ENCODE results near the gene FAM171A1.

FAM171A1 gene

GRCh38 chr10:15322356-15322755 lies 48.7 kb downstream of the FAM171A1 start:
- H3K9ac ChIP-seq = no peak overlapping the region
- TF ChIP-seq Cebpa-rat (IDR thresholded peaks at IDR 0.05) = no peak
- peaks cover 11 to 39% (median 31%) of the 10 kb centered on the region in 10 experiments for H3K4me1 ChIP-seq
- H3K36me3 ChIP-seq = peaks cover 0 to 21% (median 3%) of the 10 kb centered on the region in 11 experiments; a peak in 6 of 22 replicates
- peaks cover 5 to 24% (median 10%) of the 10 kb centered on the region in 11 experiments; a peak in 15 of 22 replicates for H3K9me3 ChIP-seq (replicated peaks in 1 of 11)
- H3K4me2 ChIP-seq = no peak overlapping the region
- H3K27me3 ChIP-seq = no peaks in the 10 kb centered on the region
- no peak overlapping the region for H3K4me3 ChIP-seq
- peaks cover 0 to 29% (median 0%) of the 10 kb centered on the region in 11 experiments; a peak in 2 of 22 replicates for H4K20me1 ChIP-seq
- H3K27ac ChIP-seq = no peak overlapping the region

GRCh38 chr10:15321431-15322341 lies 49.4 kb downstream of the FAM171A1 start:
- Histone ChIP-seq H3K9me3 (replicated peaks in 1 of 11) (peaks cover 5 to 19% (median 10%) of the 10 kb centered on the region in 11 experiments; a peak in 15 of 22 replicates), H3K27me3 (no peaks in the 10 kb centered on the region), H3K4me2 (no peak overlapping the region), H3K36me3 (peaks cover 0 to 21% (median 3%) of the 10 kb centered on the region in 11 experiments; a peak in 7 of 22 replicates), H3K4me3 (no peak overlapping the region), H3K4me1 (peaks cover 11 to 32% (median 24%) of the 10 kb centered on the region in 10 experiments; a peak in 19 of 20 replicates), H3K27ac (no peak overlapping the region), H4K20me1 (peaks cover 0 to 29% (median 0%) of the 10 kb centered on the region in 11 experiments; a peak in 2 of 22 replicates), H3K9ac (no peak overlapping the region)
- no peak for TF ChIP-seq Cebpa-rat (IDR thresholded peaks at IDR 0.05)

- no peak overlapping the region for H3K27ac ChIP-seq
- H3K9me3 ChIP-seq (replicated peaks in 1 of 11) = peaks cover 0 to 11% (median 6%) of the 10 kb centered on the region in 11 experiments; a peak in 13 of 22 replicates
- peaks cover 0 to 21% (median 3%) of the 10 kb centered on the region in 11 experiments; a peak in 7 of 22 replicates for H3K36me3 ChIP-seq
- no peaks in the 10 kb centered on the region for H3K27me3 ChIP-seq
- H3K4me2 ChIP-seq = no peak overlapping the region
- H3K4me3 ChIP-seq = no peak overlapping the region
- H3K4me1 ChIP-seq = peaks cover under 1 to 22% (median 16%) of the 10 kb centered on the region in 10 experiments; a peak in 18 of 20 replicates
- no peak for TF ChIP-seq Cebpa-rat (IDR thresholded peaks at IDR 0.05)
- no peak overlapping the region for H3K9ac ChIP-seq
- H4K20me1 ChIP-seq = peaks cover 0 to 33% (median 0%) of the 10 kb centered on the region in 11 experiments; a peak in 2 of 22 replicates
These were observed 50.4 kb downstream of the FAM171A1 start for GRCh38 chr10:15320522-15321203.

- Histone ChIP-seq H3K4me3 (no peak overlapping the region), H3K27ac (no peak overlapping the region), H3K27me3 (no peaks in the 10 kb centered on the region), H3K4me2 (no peak overlapping the region), H3K4me1 (peaks cover 0 to 17% (median 11%) of the 10 kb centered on the region in 10 experiments; a peak in 17 of 20 replicates), H3K9me3 (replicated peaks in 1 of 11) (peaks cover 0 to 10% (median 6%) of the 10 kb centered on the region in 11 experiments; a peak in 12 of 22 replicates), H3K9ac (no peak overlapping the region), H4K20me1 (peaks cover 0 to 30% (median 0%) of the 10 kb centered on the region in 11 experiments; a peak in 2 of 22 replicates), H3K36me3 (peaks cover 0 to 23% (median 3%) of the 10 kb centered on the region in 11 experiments; a peak in 8 of 22 replicates)
- no peak for TF ChIP-seq Cebpa-rat (IDR thresholded peaks at IDR 0.05)
These were observed 51.0 kb downstream of the FAM171A1 start for GRCh38 chr10:15320118-15320517.

- Histone ChIP-seq H3K9ac (no peak overlapping the region), H4K20me1 (peaks cover 0 to 17% (median 0%) of the 10 kb centered on the region in 11 experiments; a peak in 1 of 22 replicates), H3K4me2 (no peak overlapping the region), H3K9me3 (replicated peaks in 1 of 11) (peaks cover 0 to 10% (median 6%) of the 10 kb centered on the region in 11 experiments; a peak in 12 of 22 replicates), H3K4me1 (peaks cover 0 to 14% (median 8%) of the 10 kb centered on the region in 10 experiments; a peak in 14 of 20 replicates), H3K4me3 (no peak overlapping the region), H3K36me3 (peaks cover 0 to 39% (median 3%) of the 10 kb centered on the region in 11 experiments; a peak in 9 of 22 replicates), H3K27me3 (no peaks in the 10 kb centered on the region), H3K27ac (no peak overlapping the region)
- no peak for TF ChIP-seq Cebpa-rat (IDR thresholded peaks at IDR 0.05)
These were observed 54.1 kb downstream of the FAM171A1 start for GRCh38 chr10:15316871-15317464.

GRCh38 chr10:15316145-15316544 lies 54.9 kb downstream of the FAM171A1 start:
- TF ChIP-seq Cebpa-rat (IDR thresholded peaks at IDR 0.05) = no peak

GRCh38 chr10:15315286-15315685 lies 55.8 kb downstream of the FAM171A1 start:
- H4K20me1 ChIP-seq = peaks cover 0 to 23% (median 0%) of the 10 kb centered on the region in 11 experiments; a peak in 2 of 22 replicates

More at GRCh38 chr10:15316145-15316544, 54.9 kb downstream of the FAM171A1 start:
- H4K20me1 ChIP-seq = peaks cover 0 to 17% (median 0%) of the 10 kb centered on the region in 11 experiments; a peak in 1 of 22 replicates
- H3K4me3 ChIP-seq = no peak overlapping the region
- peaks cover 0 to 39% (median 3%) of the 10 kb centered on the region in 11 experiments; a peak in 9 of 22 replicates for H3K36me3 ChIP-seq
- H3K27ac ChIP-seq = no peak overlapping the region
- no peaks in the 10 kb centered on the region for H3K27me3 ChIP-seq
- peaks cover 0 to 14% (median 8%) of the 10 kb centered on the region in 10 experiments; a peak in 14 of 20 replicates for H3K4me1 ChIP-seq
- peaks cover 0 to 10% (median 6%) of the 10 kb centered on the region in 11 experiments; a peak in 12 of 22 replicates for H3K9me3 ChIP-seq (replicated peaks in 1 of 11)
- no peak overlapping the region for H3K9ac ChIP-seq
- no peak overlapping the region for H3K4me2 ChIP-seq

More at GRCh38 chr10:15315286-15315685, 55.8 kb downstream of the FAM171A1 start:
- Histone ChIP-seq H3K4me3 (no peak overlapping the region), H3K27me3 (no peaks in the 10 kb centered on the region), H3K4me1 (peaks cover 4 to 14% (median 9%) of the 10 kb centered on the region in 10 experiments; a peak in 14 of 20 replicates), H3K36me3 (peaks cover 0 to 38% (median 3%) of the 10 kb centered on the region in 11 experiments; a peak in 10 of 22 replicates), H3K9ac (no peak overlapping the region), H3K9me3 (replicated peaks in 1 of 11) (peaks cover 0 to 5% (median 4%) of the 10 kb centered on the region in 11 experiments; a peak in 12 of 22 replicates), H3K27ac (no peak overlapping the region), H3K4me2 (no peak overlapping the region)
- no peak for TF ChIP-seq Cebpa-rat (IDR thresholded peaks at IDR 0.05)

All from BLaER1 treated with 17β-estradiol and CSF1 and Interleukin-3, amounts not matched to agents 10 nM and 100 nM (cell line).